ENCODE results near the gene NTM.

DNA sequence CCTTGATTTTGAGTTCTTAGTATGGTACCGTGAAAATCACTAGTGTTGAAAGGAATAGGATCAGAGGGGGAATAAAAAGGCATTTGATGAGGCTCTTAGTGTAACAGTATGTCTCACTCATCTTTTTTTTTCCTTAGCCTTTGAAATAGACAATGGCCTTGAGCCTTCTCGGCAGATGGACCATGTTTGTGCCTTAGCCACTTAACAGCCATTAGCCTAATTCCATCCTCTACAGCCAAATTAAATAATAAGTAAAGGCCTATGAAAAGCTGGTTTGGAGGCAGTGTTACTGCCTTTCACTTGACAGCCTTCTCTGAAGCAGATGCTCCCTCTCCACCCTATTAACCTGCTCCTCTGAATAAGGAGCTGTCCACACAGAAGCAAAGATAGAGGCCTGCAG lies 580.7 kb downstream of the NTM start:
- TF ChIP-seq CTCF (IDR thresholded peaks at IDR 0.05) (no peak), POLR2A (IDR thresholded peaks at IDR 0.05) (no peak)

All from esophagus squamous epithelium (tissue), 4 donors.